Neural cell (in vitro differentiated cells): ENCODE data around the gene TNF. TPM values are rescaled to one million over a fixed set of nuclear protein-coding genes. Genes with fewer than 3 reads are reported as not detected.

Source experiments
- H2AFZ ChIP-seq: fragments of 200-600, 300-800 bp; sonication (generic), shearing (Covaris generic); 2 replicates; pipeline ENCODE4 v1.6.0; 2014; ENCODE audit warnings: low read depth, mild to moderate bottlenecking, antibody characterized with exemption, low read length, moderate library complexity
- H3F3A ChIP-seq: fragments of 200-600 bp; shearing (Covaris generic); 2 replicates; pipeline ENCODE4 v1.6.1; 2016; ENCODE audit warnings: mild to moderate bottlenecking, moderate library complexity, mixed read lengths, antibody characterized with exemption, low read length; ENCODE audit not compliant: insufficient read depth, poor library complexity, severe bottlenecking
- H3K27ac ChIP-seq: fragments of 200-600, 300-800 bp; sonication (generic), shearing (Covaris generic); 2 replicates; pipeline ENCODE4 v1.5.1; 2014; ENCODE audit warnings: mild to moderate bottlenecking, low read length, moderate library complexity
- H3K27me3 ChIP-seq: fragments of 300-800, 200-600 bp; sonication (generic), shearing (Covaris generic); 2 replicates; pipeline ENCODE4 v1.6.0; 2014; ENCODE audit warnings: mild to moderate bottlenecking, low read depth, low read length, moderate library complexity; ENCODE audit not compliant: insufficient read depth
- H3K36me3 ChIP-seq: fragments of 300-800, 200-600 bp; sonication (generic), shearing (Covaris generic); 2 replicates; pipeline ENCODE4 v1.5.1; 2014; ENCODE audit warnings: mild to moderate bottlenecking, antibody characterized with exemption, low read length, moderate library complexity; ENCODE audit not compliant: insufficient read depth
- H3K4me2 ChIP-seq: fragments of 300-800, 200-600 bp; sonication (generic), shearing (Covaris generic); 2 replicates; pipeline ENCODE4 v1.6.0; 2014; ENCODE audit warnings: mild to moderate bottlenecking, low read length
- H3K4me3 ChIP-seq: fragments of 300-800, 200-600 bp; sonication (generic), shearing (Covaris generic); 2 replicates; pipeline ENCODE4 v1.5.1; 2014; ENCODE audit warnings: mild to moderate bottlenecking, low read length, moderate library complexity
- H3K79me2 ChIP-seq: fragments of 200-600 bp; shearing (Covaris generic); replicated peaks from 2 replicates; pipeline ENCODE4 v1.6.0; 2014; ENCODE audit warnings: mild to moderate bottlenecking, low read length, moderate library complexity; ENCODE audit not compliant: insufficient read depth
- H3K9ac ChIP-seq: fragments of 300-800, 200-600 bp; sonication (generic), shearing (Covaris generic); 2 replicates; pipeline ENCODE4 v1.6.1; 2016; ENCODE audit warnings: mild to moderate bottlenecking, low read length, mixed read lengths
- H3K9me2 ChIP-seq: fragments of 200-600 bp; shearing (Covaris generic); 2 replicates; pipeline ENCODE4 v1.6.1; 2016; ENCODE audit warnings: mild to moderate bottlenecking, low read length, mixed read lengths; ENCODE audit not compliant: insufficient read depth
- H3K9me3 ChIP-seq: fragments of 200-600, 300-800 bp; sonication (generic), shearing (Covaris generic); 2 replicates; pipeline ENCODE4 v1.6.1; 2016; ENCODE audit warnings: mild to moderate bottlenecking, mixed run types, low read length, moderate library complexity, mixed read lengths
- H4K20me1 ChIP-seq: fragments of 200-600 bp; shearing (Covaris generic); 2 replicates; pipeline ENCODE4 v1.6.1; 2016; ENCODE audit warnings: mild to moderate bottlenecking, mixed run types; ENCODE audit not compliant: insufficient read depth
- EP300 ChIP-seq: fragments of 450-650 bp; conservative IDR thresholded peaks from 2 replicates; pipeline ENCODE4 v1.6.1; 2014; ENCODE audit warnings: antibody characterized with exemption, mild to moderate bottlenecking, moderate library complexity; ENCODE audit not compliant: poor library complexity, severe bottlenecking
- EZH2 ChIP-seq: fragments of 200-600, 300-800 bp; shearing (Covaris generic), sonication (generic); IDR thresholded peaks from 2 replicates; pipeline ENCODE4 v1.6.1; 2014; ENCODE audit warnings: antibody characterized with exemption, low read length, borderline replicate concordance, mild to moderate bottlenecking; ENCODE audit not compliant: insufficient read depth, poor library complexity, severe bottlenecking
- MXI1 ChIP-seq: fragments of 450-650 bp; conservative IDR thresholded peaks from 2 replicates; pipeline ENCODE4 v1.6.1; 2014; ENCODE audit warnings: antibody characterized with exemption, mild to moderate bottlenecking; ENCODE audit not compliant: poor library complexity, severe bottlenecking
- POLR2AphosphoS5 ChIP-seq: IDR thresholded peaks from 2 replicates; pipeline ENCODE4 v1.6.1; 2012
- RAD21 ChIP-seq: fragments of 450-650 bp; conservative IDR thresholded peaks from 2 replicates; pipeline ENCODE4 v1.6.1; 2014; ENCODE audit warnings: antibody characterized with exemption, mild to moderate bottlenecking, moderate library complexity
- SMC3 ChIP-seq: fragments of 450-650 bp; conservative IDR thresholded peaks from 2 replicates; pipeline ENCODE4 v1.6.1; 2014; ENCODE audit warnings: antibody characterized with exemption, mild to moderate bottlenecking, moderate library complexity; ENCODE audit not compliant: poor library complexity
- TAF1 ChIP-seq: IDR thresholded peaks from 2 replicates; pipeline ENCODE4 v1.6.1; 2012; ENCODE audit warnings: low read depth
- polyA plus RNA-seq: library from polyadenylated mRNA; depleted of rRNA; stranded (reverse); fragments of >200 nt; gene quantifications from 2 replicates; pipeline ENCODE4 v1.2.3, GENCODE V29; 2014
- TF ChIP-seq, protein P1 (sequence below): fragments of 450-650 bp; IDR thresholded peaks from 2 replicates; pipeline ENCODE4 v1.5.1; 2014; ENCODE audit warnings: antibody characterized with exemption, mild to moderate bottlenecking, moderate library complexity; ENCODE audit not compliant: poor library complexity, severe bottlenecking
- TF ChIP-seq, protein P2 (sequence below): IDR thresholded peaks from 2 replicates; pipeline ENCODE4 v1.6.1; 2012; ENCODE audit warnings: borderline replicate concordance

Gene TNF
- polyA plus RNA-seq, 1 donor from 2014 or later = not detected

DNA sequence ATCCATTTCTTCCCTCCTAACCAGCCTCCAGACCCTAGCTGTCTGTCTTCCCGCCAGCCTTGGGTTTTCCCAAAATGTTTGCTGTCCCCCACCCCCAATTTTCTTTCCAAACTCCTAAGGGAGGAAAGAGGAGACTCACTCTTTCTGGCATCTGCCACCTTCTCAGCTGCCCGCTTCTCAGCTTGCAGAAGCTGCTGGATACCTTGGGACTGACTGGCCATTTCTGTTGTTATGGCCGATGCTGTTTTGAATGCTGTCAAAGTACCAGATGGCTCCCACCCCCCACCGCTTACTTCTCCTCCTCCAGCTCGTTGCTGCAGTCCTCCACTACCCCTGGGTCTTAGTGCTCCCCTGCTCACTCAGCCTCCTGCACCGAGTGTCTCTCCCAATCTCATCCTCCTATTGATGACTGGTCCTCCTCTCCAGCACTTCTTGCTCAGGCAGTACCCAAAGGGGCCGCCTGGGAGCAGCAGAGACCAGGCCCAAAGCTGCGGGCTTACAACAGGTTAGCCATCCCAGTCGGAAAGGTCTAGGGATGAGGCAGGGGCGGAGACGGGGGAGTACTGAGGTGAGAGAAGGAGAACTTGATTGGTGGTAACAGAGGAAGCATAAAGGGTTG, 28.9 kb upstream of the TNF start, which contains the start of gene ATP6V1G2:
ATP6V1G2 (minus strand) TSS at position 270 of the 619 bp plus-strand sequence; CDS start at position 221, 49 bp downstream.
- H3K9ac ChIP-seq = peak within 1 kb of the TSS; percentile 80
- H3K27me3 ChIP-seq = no peaks in the 10 kb centered on the region
- H3K9me2 ChIP-seq = no peaks in the 10 kb centered on the region
- no peaks in the 10 kb centered on the region for H3K9me3 ChIP-seq
- peaks cover 7% of the 10 kb centered on the region for H3K36me3 ChIP-seq
- peak within 1 kb of the TSS; percentile 93 for H3K27ac ChIP-seq
- peak within 1 kb of the TSS; percentile 74 for H3K4me2 ChIP-seq
- no peaks in the 10 kb centered on the region for H4K20me1 ChIP-seq
- H2AFZ ChIP-seq = peak within 1 kb of the TSS; percentile 53
- H3K4me3 ChIP-seq = peak within 1 kb of the TSS; percentile 69
- H3K79me2 ChIP-seq = peaks cover 50% of the 10 kb centered on the region
- TF ChIP-seq TAF1 = peak; percentile 44
- peak; percentile 100 for TF ChIP-seq RAD21
- peak; percentile 77 for TF ChIP-seq POLR2AphosphoS5
- no peak for TF ChIP-seq EZH2
- TF ChIP-seq MXI1 = peak; percentile 79
- peak; percentile 94 for TF ChIP-seq SMC3
- TF ChIP-seq, protein P1, sequence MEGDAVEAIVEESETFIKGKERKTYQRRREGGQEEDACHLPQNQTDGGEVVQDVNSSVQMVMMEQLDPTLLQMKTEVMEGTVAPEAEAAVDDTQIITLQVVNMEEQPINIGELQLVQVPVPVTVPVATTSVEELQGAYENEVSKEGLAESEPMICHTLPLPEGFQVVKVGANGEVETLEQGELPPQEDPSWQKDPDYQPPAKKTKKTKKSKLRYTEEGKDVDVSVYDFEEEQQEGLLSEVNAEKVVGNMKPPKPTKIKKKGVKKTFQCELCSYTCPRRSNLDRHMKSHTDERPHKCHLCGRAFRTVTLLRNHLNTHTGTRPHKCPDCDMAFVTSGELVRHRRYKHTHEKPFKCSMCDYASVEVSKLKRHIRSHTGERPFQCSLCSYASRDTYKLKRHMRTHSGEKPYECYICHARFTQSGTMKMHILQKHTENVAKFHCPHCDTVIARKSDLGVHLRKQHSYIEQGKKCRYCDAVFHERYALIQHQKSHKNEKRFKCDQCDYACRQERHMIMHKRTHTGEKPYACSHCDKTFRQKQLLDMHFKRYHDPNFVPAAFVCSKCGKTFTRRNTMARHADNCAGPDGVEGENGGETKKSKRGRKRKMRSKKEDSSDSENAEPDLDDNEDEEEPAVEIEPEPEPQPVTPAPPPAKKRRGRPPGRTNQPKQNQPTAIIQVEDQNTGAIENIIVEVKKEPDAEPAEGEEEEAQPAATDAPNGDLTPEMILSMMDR = peak; percentile 100
- TF ChIP-seq, protein P2, sequence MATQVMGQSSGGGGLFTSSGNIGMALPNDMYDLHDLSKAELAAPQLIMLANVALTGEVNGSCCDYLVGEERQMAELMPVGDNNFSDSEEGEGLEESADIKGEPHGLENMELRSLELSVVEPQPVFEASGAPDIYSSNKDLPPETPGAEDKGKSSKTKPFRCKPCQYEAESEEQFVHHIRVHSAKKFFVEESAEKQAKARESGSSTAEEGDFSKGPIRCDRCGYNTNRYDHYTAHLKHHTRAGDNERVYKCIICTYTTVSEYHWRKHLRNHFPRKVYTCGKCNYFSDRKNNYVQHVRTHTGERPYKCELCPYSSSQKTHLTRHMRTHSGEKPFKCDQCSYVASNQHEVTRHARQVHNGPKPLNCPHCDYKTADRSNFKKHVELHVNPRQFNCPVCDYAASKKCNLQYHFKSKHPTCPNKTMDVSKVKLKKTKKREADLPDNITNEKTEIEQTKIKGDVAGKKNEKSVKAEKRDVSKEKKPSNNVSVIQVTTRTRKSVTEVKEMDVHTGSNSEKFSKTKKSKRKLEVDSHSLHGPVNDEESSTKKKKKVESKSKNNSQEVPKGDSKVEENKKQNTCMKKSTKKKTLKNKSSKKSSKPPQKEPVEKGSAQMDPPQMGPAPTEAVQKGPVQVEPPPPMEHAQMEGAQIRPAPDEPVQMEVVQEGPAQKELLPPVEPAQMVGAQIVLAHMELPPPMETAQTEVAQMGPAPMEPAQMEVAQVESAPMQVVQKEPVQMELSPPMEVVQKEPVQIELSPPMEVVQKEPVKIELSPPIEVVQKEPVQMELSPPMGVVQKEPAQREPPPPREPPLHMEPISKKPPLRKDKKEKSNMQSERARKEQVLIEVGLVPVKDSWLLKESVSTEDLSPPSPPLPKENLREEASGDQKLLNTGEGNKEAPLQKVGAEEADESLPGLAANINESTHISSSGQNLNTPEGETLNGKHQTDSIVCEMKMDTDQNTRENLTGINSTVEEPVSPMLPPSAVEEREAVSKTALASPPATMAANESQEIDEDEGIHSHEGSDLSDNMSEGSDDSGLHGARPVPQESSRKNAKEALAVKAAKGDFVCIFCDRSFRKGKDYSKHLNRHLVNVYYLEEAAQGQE = no peak
- peak; percentile 66 for TF ChIP-seq EP300
- H3F3A ChIP-seq = no peaks in the 10 kb centered on the region

DNA sequence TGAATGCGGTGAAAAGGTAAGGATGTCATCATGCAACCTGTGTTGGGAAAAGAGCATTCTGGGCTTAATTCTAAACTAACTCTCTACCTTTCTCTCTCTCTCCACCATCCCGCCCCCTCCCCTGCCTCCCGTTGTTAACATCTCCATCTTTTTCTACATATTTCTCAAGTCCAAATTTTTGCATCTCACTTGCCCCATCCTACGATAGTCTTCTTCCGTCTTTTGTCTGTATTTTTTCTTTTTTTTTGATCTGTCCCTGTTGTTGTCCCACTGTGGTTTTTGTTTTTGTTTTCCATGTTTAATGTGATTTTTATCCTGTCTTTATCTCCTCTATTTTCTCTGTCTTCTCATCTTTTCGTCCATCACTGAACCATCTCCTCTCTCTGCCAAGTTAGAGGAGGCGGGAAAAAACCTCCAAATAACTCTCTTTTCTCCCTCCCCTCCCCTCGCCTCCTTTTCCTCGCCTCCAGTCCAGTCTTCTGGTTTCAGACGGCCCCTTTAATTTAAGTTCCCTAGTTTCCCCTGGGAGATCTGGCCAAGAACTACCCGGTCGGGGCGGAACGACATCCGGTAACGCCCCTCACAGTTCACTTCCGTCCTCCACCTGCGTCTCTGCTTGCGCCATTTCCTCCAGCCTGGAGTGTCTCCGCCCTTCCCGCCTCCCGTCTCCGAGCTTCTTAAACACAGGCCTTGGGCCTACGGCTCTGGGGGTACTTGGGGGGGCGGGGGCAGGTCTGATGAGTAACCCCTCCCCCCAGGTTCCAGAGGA, 28.2 kb upstream of the TNF start, which contains the start of gene NFKBIL1:
NFKBIL1 (plus strand) TSS at position 651 of the 769 bp plus-strand sequence; CDS start at position 738, 87 bp downstream.
- peak within 1 kb of the TSS; percentile 69 for H3K4me3 ChIP-seq
- H3K9ac ChIP-seq = peak within 1 kb of the TSS; percentile 80
- no peaks in the 10 kb centered on the region for H3K27me3 ChIP-seq
- H3K79me2 ChIP-seq = peaks cover 46% of the 10 kb centered on the region
- TF ChIP-seq POLR2AphosphoS5 (peak; percentile 84), SMC3 (peak; percentile 8), MXI1 (peak; percentile 10), EZH2 (no peak), TAF1 (peak; percentile 81), RAD21 (no peak)
- TF ChIP-seq, protein P1 = no peak
- TF ChIP-seq, protein P2 = peak; percentile 76
- no peaks in the 10 kb centered on the region for H3K9me2 ChIP-seq
- H3K9me3 ChIP-seq = no peaks in the 10 kb centered on the region
- H3K27ac ChIP-seq = peak within 1 kb of the TSS; percentile 93
- H2AFZ ChIP-seq = peak within 1 kb of the TSS; percentile 53
- no peaks in the 10 kb centered on the region for H4K20me1 ChIP-seq
- H3F3A ChIP-seq = no peaks in the 10 kb centered on the region
- peak within 1 kb of the TSS; percentile 99 for H3K4me2 ChIP-seq
- H3K36me3 ChIP-seq = peaks cover 7% of the 10 kb centered on the region
